A549 (cell line): ENCODE results near the gene TMOD1.

Source experiments
- CTCF ChIP-seq: fragments of >200 bp; sonication (Bioruptor Twin); formaldehyde crosslinking; IDR thresholded peaks from 3 replicates; pipeline ENCODE4 v1.5.1; 2016
- POLR2A ChIP-seq: IDR thresholded peaks from 2 replicates; pipeline ENCODE4 v1.6.1; 2012; ENCODE audit warnings: mild to moderate bottlenecking, low read length
- RFX5 ChIP-seq: fragments of 450-650 bp; IDR thresholded peaks from 2 replicates; pipeline ENCODE4 v1.7.1; 2014; ENCODE audit warnings: antibody characterized with exemption, mild to moderate bottlenecking, moderate library complexity
- ZSCAN20 ChIP-seq: fragments of 250-450 bp; sonication (Bioruptor Pico); IDR thresholded peaks from 2 replicates; pipeline ENCODE4 v1.8.0; 2022; ENCODE audit warnings: mild to moderate bottlenecking, moderate library complexity

DNA sequence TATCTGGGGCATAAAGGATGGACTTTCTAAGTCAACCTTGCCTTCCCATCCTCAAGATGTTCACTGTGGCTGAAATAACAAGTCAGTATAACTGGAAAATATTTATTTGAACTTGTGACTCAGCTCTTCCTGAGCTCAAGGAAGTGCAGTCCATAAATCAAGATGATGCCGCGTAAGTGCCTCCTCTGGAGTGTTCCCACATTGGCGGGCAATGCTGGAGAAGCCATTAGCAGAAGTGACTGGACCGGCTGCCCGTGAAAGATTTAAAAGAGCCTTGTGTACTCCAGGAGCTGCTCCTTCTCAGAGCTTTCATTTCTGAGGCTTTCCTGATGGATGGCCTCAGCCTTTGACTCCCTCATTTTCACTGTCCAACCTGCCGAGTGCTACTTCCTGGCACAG lies 17.4 kb downstream of the TMOD1 start:
- TF ChIP-seq POLR2A (no peak), CTCF (no peak), ZSCAN20 (no peak), RFX5 (no peak)
